GM21515 (cell line): ENCODE results near the gene CEP170.
"Not testable (repeated sequence)": the region's sequence is repeated elsewhere in the genome, so short reads cannot be mapped to it uniquely, and the experiment has no call there.

ENCODE experiments used
- ATAC-seq: cut with Tn5 transposase; IDR thresholded peaks from one replicate; pipeline ENCODE4 v1.9.1; 2021; ENCODE audit not compliant: unreplicated experiment

Gene CEP170

GRCh38 chr1:243236604-243237252 lies 18.4 kb downstream of the CEP170 start:
- peak; percentile 51 for ATAC-seq

- ATAC-seq = no peak
Observed at GRCh38 chr1:243234978-243235647, 20.0 kb downstream of the CEP170 start.

GRCh38 chr1:243233908-243234307 lies 21.2 kb downstream of the CEP170 start:
- no peak for ATAC-seq

DNA sequence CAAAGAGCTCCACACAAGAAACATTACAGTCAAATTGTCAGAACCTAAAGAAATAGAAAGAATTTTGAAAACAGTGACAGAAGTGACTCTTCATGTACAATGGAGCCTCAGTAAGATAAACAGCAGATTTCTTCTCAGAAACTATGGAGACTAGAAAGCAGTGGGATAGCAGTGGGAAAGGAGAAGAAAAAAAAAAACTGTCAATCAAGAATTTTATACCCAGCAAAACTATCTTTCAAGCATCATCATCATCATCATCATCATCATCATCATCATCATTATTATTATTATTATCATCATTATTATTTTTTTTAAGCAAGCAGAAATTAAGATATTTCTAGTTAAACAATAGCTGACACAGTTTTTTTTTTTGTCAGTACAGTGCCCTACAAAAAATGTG lies 24.2 kb downstream of the CEP170 start:
- ATAC-seq = no peak

DNA sequence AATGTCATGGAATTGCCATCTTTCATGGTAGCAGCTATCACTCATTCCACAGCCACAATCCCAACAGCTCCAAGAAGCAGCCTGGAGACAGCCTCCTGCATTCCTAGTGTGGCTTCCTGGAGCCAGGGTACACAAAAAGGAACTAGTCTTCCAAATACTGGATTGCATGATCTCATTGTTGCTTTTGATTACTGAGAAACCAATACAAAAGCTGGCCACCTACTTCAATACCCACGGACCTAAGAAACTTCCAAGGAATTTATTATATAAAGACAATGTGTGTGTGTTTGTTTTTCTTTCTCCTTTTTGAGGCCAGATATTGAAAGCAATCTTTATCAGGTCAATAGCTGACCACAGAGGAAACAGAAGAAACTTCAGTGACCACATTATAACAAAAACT lies 25.6 kb downstream of the CEP170 start:
- ATAC-seq = no peak

GRCh38 chr1:243227622-243228021 lies 27.5 kb downstream of the CEP170 start:
- no peak for ATAC-seq

DNA sequence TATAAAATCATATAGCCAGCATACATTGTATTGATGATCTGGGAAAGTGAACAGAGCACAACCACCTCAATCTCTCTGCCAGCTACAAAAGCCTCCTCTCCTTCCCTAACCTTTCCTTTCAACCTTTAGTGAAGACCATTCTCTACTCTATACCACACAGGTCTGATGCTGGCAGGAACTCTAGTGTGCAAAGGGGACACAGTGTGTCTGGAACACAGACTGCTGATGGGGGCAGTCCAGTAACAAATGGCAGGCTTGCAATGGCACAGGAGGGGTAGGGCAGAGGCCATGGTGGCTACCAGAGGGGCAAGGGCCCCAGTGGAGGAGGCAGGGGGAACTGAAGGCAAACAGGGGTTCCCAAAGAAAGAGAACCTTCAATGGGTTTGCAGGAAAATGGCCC lies 37.0 kb downstream of the CEP170 start:
- no peak for ATAC-seq

DNA sequence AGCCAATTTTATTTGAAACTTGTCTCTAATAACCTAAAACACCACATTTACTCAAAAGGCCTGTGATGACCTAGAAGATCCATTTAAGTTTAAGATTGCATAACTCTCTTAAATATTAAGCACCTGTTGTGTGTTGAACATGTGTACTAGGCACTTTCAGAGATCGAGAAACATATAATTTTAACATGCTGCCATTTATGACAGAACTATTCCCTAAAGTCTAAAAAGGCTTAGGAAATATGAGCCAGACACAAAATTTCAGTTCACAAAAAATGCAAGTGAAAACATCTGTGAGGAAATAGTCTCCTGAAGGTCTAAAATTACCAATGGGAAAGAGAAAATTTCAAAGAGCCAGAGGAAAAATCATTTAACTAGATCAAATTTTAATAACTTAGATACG lies 37.7 kb downstream of the CEP170 start:
- ATAC-seq = no peak

DNA sequence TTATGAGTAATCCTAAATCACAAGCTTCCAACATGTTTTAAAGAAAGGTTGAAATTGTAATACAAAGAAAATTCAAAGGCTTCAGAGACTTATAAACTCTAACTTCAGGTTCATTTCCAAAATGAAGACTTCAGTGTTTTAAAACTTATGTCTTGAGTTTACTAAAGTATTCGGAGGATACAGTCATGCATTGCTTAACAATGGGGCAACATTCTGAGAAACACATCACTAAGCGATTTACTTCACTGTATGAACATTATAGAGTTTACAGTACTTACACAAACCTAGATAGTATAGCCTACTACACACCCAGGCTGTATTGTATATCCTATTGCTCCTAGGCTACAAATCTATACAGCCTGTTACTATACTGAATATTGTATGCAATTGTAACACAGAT lies 38.3 kb downstream of the CEP170 start:
- ATAC-seq = no peak

DNA sequence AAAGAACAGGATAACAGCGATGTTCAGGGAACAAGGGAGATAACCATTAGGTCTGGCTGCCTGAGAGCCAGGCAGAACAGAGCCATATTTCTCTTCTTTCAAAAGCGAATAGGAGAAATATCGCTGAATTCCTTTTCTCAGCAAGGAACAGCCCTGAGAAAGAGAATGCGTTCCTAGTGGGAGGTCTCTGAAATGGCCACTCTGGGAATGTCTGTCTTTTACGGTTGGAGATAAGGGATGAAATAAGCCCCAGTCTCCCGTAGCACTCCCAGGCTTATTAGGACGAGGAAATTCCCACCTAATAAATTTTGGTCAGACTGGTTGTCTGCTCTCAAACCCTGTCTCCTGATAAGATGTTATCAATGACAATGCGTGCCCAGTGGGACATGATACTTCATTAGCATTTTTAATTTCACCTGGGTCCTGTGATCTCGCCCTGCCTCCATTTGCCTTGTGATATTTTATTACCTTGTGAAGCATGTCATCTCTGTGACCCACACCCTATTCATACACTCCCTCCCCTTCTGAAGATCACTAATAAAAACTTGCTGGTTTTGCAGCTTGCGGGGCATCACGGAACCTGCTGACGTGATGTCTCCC lies 39.7 kb downstream of the CEP170 start:
- ATAC-seq = not testable (repeated sequence)

- ATAC-seq = no peak
Observed at GRCh38 chr1:243213045-243213787, 41.9 kb downstream of the CEP170 start.

GRCh38 chr1:243211984-243212383 lies 43.1 kb downstream of the CEP170 start:
- ATAC-seq = not testable (repeated sequence)

GRCh38 chr1:243205026-243205501 lies 50.0 kb downstream of the CEP170 start:
- ATAC-seq = not testable (repeated sequence)

DNA sequence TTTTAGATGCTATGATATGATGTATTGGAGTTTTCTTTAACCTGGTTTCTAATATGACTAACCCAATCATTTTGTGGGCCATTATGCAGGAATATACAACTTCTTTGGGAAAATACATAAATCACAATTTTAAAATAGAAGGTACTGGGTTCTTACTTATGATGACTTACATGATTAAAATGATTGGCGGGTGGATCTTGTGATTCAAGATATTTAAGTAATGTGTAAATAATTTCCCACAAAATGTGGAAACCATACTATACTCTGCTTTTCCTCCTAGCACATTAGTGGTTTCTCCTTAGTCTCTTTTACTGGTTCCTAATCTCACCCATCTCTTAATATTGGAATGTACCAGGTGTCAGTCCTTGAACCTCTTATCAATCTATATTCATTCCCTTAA lies 50.7 kb downstream of the CEP170 start:
- not testable (repeated sequence) for ATAC-seq

DNA sequence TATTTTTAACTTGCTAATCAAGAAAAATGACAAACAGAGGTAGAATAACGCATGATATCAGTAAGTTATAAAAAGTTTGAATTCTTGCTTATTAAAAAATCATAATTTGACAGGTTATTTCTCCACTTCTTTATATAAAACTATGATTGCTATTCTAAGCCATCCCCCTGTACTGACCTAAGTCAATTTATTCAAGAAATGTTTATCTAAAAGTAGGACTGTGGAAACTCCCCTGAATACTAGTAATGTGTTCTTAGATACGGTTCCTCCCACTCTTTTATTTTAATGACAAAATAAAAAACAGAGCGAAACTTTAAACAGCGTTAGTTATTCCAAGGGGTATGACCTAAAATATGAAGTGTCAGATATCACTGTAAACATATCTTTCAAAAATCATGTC lies 51.9 kb downstream of the CEP170 start:
- not testable (repeated sequence) for ATAC-seq

DNA sequence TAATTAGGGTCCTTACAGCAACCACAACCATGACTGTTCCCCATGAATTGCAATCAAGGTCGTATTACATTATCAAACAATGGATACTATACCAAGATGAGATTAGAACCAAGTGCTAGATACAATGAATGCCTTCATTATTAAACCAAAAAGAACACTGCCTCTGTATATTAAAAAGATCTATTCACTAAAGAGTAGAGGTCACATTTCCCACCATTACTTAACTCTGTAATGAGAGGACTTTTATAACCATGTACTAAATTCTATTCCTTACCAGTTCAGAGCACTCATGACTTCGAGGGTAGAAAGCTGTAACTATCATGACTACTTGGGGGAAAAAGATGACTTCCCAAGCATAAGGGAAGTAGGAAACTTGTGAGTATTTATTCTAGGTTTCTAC lies 53.8 kb downstream of the CEP170 start:
- not testable (repeated sequence) for ATAC-seq

DNA sequence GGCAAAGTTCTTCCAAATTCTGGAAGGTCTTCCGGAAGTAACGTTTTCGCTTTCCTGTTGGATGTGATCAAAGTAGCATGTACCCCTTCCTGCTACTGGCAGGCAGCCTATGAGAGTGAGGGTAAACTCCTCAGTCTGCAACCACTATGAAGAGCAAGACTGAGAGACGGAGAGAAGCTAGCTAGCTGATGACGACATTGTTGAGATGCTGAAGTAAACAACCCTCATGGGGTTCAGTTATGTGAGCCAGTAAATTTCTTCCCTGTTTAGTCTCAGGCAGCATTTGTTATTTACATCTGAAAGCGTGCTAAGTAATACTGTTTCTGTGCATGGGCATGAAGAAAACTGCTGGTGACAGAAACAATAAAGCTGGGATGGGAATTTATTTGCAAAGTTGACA lies 57.6 kb downstream of the CEP170 start:
- not testable (repeated sequence) for ATAC-seq

- ATAC-seq = not testable (repeated sequence)
Observed at GRCh38 chr1:243193330-243193729, 61.8 kb downstream of the CEP170 start.

DNA sequence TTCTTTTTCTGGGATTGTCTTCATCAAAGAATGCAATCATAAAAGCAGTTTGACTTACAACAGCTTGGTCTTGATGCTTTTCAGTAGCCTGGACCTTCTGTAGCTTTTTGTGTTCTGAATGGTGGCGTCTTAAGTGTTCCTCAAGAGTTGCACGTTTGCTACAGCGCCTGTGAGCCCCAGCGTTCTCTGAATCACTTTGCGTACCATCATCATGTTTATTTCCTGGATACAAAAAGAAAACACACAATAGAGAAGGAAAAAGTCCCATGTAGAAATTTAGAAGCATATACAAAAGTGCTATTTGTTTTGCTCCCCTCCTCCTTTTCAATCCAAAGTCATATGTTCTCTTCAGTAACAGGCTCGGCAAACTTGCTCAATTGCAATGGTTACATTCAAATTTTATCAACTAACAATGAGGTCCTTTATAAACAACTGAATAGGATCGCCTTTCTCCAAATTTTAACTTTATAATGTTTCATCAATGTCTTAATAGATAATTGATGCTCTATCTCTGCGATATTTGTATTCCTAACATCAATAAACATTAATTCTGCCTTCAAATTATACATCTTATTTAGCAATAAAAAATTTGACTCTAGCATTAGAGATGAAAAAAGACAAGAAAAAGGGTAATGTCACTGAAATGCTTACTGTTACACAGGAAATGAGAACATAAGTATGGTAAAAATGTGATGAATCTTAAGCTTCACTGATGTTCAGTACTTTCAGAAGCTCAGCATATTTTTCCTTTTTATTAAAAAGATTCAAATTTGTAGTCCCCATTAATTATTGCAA lies 68.7 kb downstream of the CEP170 start:
- ATAC-seq = not testable (repeated sequence)

DNA sequence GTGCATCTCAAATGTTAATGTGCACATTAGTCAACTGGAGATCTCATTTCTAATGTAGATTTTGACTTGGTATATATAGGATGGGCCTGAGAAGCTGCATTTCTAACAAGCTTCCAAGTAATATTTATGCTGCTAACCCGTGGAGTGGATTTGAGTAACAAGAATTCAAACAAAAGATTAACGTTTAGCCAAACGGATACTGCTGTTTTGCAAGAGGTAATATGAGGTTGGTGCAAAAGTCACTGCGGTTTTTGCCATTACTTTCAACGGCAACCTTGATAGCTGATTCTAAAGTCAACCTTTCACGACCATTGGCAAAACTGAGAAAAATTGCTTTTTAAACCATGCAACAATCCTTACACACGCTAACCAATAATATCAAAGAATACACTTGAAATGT lies 70.3 kb downstream of the CEP170 start:
- not testable (repeated sequence) for ATAC-seq

DNA sequence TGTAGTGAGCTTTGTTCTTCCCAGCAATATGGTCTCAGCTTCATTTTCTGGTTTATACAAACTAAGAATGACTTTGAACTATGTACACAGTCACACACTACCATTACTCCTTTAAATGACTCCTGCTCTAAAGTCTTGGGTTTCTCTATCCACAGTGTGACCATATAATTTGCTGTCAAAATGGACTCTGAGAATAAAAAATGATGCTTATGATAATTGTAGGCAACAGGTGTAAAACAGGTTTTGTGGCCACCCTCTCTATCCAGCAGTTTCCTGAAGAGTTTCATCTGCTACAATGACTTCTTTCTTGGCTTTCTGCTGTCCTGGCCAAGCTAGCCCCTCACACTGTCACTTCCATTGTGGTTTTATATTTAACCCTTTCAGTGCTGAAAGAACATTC lies 71.4 kb downstream of the CEP170 start:
- ATAC-seq = not testable (repeated sequence)
